HAP-1 (cell line): Measurements from ENCODE around the gene DAP.
"Not testable (repeated sequence)": the region's sequence is repeated elsewhere in the genome, so short reads cannot be mapped to it uniquely, and the experiment has no call there.

Source experiments
- DNase-seq, 2 experiments: peaks; one replicate each; pipeline ENCODE4 v3.0.0-alpha.2; 2016 to 2020; ENCODE audit warnings: low spot score in 2 of 2
- H3K27me3 ChIP-seq: fragments of 250-450 bp; sonication (Bioruptor Pico); 2 replicates; pipeline ENCODE4 v1.5.1; 2020; ENCODE audit warnings: low read depth, mild to moderate bottlenecking, moderate library complexity
- H3K36me3 ChIP-seq: fragments of 250-450 bp; sonication (Bioruptor Pico); replicated peaks from 2 replicates; pipeline ENCODE4 v1.5.1; 2020; ENCODE audit warnings: mild to moderate bottlenecking
- H3K4me1 ChIP-seq: fragments of 250-450 bp; sonication (Bioruptor Pico); 2 replicates; pipeline ENCODE4 v1.5.1; 2020; ENCODE audit warnings: mild to moderate bottlenecking
- H3K4me3 ChIP-seq: fragments of 250-450 bp; sonication (Bioruptor Pico); 2 replicates; pipeline ENCODE4 v1.5.1; 2020; ENCODE audit warnings: mild to moderate bottlenecking, moderate library complexity
- H3K9me3 ChIP-seq: fragments of 250-450 bp; sonication (Bioruptor Pico); 2 replicates; pipeline ENCODE4 v1.5.1; 2020; ENCODE audit warnings: mild to moderate bottlenecking, moderate library complexity
- in situ Hi-C: fragments of 300-500 bp; cut with MboI; formaldehyde crosslinking; loops from 3 replicates; pipeline ENCODE4 v1.14.3; 2020; ENCODE audit warnings: low sequenced_read_pairs, inconsistent platforms, mixed read lengths

Gene DAP

DNA sequence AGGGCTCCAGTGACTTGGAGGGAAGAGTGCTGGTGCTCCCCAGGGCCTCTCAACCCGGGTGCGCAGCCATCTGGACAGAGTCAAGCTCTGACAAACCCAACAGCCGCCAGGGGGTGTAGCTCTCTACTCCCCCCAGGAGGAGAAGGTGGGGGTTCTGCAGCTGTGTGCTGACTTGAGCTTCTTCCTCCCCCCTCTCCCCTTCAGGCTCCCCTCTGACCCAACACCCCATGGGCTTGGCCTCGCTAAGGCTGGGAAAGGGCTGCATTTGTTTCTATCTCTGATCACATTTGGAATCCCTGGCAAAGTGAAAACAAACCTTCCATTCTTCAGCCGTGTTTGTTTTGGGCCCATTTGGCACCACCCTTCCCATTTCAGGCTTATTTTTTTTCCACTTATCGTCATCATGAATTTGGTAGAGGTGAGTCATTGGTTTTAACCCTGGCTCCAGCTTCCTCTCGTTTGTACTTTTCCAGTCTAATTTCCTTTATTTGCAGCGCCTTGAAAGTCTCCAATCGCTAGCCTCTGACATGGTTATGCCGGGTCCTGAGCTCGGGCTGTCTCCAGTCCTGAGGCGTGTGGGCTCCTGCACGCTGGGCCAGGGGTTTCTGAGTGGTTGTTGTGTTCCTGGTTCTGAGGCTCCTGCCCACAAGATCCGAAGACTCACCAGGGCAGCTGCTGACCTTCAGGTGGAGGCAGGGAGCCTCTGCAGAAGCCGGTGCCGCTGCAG is 36.1 kb downstream of the DAP start:
- H3K4me1 ChIP-seq, result no peaks in the 10 kb centered on the region
- no peak for DNase-seq
- no peaks in the 10 kb centered on the region for H3K27me3 ChIP-seq
- in situ Hi-C loops, result no loop called here
- no peaks in the 10 kb centered on the region for H3K36me3 ChIP-seq
- H3K4me3 ChIP-seq, result no peak overlapping the region
- H3K9me3 ChIP-seq, result no peaks in the 10 kb centered on the region

DNA sequence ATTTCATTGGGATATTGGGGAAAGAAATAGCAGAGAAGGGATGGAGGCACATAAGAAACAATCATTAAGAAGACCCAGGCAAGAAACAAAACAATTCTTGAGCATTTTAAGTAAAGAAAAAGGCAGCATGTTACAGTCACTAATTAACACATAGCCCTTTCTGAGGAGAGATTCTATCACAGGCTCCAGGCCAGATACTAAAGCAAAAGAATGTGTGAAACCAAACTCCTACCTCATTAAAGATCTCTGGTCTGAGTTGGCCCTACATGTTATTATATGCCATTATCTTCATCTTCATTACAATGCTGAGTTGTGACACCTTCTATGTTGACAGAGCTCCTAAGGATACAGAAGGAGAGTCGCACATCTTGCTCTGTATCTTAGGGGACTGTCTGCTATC is 37.5 kb downstream of the DAP start:
- Histone ChIP-seq H3K36me3 (no peaks in the 10 kb centered on the region), H3K4me1 (no peaks in the 10 kb centered on the region), H3K27me3 (no peaks in the 10 kb centered on the region), H3K4me3 (no peak overlapping the region), H3K9me3 (no peaks in the 10 kb centered on the region)
- no peak for DNase-seq
- in situ Hi-C loops, result no loop called here

DNA sequence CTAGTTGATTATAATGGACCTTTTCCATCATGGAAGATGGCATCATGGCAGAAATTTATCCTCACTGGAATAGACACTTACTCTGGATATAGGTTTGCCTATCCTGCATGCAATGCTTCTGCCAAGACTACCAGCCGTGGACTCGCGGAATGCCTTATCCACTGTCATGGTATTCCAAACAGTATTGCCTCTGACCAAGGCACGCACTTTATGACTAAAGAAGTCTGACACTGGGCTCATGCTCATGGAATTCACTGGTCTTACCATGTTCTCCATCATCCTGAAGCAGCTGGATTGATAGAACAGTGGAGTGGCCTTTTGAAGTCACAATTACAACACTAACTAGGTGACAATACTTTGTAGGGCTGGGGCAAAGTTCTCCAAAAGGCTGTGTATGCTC is 40.3 kb downstream of the DAP start:
- H3K9me3 ChIP-seq, in situ Hi-C loops, H3K36me3 ChIP-seq, H3K4me3 ChIP-seq, H3K27me3 ChIP-seq, H3K4me1 ChIP-seq, DNase-seq: not testable (repeated sequence)

DNA sequence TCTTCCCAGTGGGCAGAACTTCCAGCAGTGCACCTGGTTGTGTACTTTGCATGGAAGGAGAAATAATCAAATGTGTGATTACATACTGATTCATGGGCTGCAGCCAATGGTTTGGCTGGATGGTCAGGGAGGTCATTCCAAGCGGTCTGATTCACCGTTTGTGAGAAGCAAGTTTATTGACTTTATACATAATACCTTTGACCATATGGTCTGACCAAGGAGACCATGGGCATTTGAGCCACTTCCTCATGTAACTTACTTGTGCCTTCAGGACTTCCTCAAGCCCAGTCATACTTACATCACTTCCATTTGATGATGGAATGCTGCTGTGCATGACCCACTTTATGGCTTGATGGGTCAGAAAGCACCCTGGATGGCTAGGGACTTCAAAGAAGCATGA is 41.1 kb downstream of the DAP start:
- no peak overlapping the region for H3K4me3 ChIP-seq
- H3K9me3 ChIP-seq, result no peaks in the 10 kb centered on the region

DNA sequence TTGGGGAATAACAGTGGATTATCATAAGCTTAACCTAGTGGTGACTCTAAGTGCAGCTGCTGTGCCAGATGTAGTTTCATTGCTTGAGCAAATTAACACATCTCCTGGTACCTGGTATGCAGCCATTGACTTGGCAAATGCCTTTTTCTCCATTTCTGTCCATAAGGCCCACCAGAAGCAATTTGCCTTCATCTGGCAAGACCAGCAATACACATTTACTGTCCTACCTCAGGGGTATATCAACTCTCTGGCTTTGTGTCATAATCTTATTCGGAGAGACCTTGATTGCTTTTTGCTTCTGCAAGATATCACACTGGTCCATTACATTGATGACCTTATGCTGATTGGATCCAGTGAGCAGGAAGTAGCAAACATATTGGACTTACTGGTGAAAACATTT is 42.4 kb downstream of the DAP start:
- H3K4me1 ChIP-seq, H3K36me3 ChIP-seq, in situ Hi-C loops, DNase-seq, H3K4me3 ChIP-seq, H3K9me3 ChIP-seq, H3K27me3 ChIP-seq: not testable (repeated sequence)

More for the DNA sequence above, 41.1 kb downstream of the DAP start:
- no peaks in the 10 kb centered on the region for H3K36me3 ChIP-seq
- in situ Hi-C loops, result no loop called here
- H3K27me3 ChIP-seq, result no peaks in the 10 kb centered on the region
- H3K4me1 ChIP-seq, result no peaks in the 10 kb centered on the region
- DNase-seq, result no peak

DNA sequence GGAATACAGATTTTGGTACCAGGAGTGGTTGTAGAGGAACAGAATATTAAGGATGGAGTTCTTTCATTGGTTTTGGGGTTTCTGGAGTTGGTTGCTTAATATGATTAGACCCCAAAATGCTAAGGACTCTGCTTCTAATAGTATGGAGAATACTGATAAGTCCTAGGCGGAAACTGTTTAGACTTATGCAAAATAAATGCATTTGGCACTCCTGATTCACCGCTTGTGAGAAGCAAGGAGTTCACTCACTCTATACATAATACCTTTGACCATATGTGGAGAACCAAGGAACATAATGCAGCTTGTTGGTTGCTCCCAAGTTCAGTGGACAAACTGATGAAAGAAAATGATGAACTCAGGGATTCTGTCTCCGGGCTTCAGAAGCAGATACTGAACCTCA is 44.2 kb downstream of the DAP start:
- H3K4me3 ChIP-seq, H3K9me3 ChIP-seq, H3K4me1 ChIP-seq, H3K27me3 ChIP-seq, in situ Hi-C loops, H3K36me3 ChIP-seq, DNase-seq: not testable (repeated sequence)

DNA sequence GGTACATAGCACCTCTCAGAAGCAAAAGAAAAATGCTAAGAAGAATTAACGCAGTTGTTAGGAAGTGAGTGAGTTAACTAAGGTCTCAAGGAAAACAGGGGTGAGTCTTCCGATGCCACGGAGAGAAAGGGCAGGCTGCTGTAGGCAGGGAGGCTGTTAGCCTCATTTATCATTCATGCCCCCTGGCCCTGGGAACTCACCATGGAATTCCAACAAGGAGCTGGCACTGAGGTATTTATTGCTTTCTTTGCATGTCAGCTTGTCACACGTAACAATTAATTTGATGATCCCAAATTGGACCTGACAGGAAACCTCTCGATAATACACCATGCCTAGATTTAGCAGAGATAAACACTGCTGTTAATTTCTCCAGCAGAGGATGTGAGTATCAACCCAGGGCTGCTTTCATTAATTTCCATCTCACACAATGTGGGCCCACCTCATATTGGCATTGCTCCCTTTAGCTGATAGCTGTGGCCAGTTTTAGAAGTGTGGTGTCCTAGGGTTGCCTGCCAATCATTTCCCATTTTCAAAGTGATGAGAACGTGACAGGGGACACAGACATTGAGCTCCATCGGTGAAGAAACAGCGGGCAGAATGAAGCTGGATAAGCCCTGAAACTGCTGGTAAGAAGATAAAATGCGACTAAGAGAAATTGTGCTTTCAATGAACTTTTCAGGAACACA is 45.3 kb downstream of the DAP start:
- H3K4me3 ChIP-seq, result no peak overlapping the region
- H3K36me3 ChIP-seq, result no peaks in the 10 kb centered on the region
- no peak for DNase-seq
- in situ Hi-C loops, result no loop called here
- no peaks in the 10 kb centered on the region for H3K4me1 ChIP-seq
- H3K27me3 ChIP-seq, result no peaks in the 10 kb centered on the region
- H3K9me3 ChIP-seq, result no peaks in the 10 kb centered on the region

DNA sequence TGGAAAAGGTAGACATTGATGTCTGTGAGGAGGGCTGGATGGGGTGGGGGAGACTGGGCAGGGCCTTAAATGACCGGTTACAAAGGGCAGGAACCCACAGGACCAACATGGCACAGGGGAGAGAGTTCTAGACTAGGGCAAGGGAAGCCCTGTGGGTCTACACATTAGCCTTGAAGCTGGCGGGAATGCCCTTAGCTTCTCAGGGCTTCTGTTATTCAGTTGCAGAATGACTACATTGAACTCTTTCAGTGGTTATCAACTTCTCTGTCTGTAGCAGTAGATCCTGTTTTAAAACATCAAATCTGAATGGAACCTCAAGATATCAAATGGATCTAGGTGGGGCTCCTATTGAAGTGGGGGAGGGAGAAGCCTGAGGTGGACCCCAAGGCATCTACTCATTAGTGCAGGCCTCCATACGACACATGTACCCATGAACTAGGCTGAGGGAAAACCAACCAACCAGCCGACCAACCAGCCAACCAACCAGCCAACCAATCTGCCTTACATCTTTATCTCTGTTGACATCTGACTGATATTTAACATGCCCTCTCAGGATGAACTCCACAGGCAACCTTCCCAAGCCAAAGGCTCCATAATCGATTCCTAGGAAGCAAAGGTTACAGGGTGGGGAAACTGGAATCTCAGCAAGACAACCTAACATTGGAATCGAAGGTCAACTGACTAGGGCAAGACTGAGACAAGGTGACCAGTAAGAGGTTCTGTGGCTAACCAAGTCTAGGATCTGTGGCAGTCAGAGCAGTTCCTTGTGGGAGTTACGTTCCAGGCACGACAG is 48.3 kb downstream of the DAP start:
- Histone ChIP-seq H3K9me3 (no peaks in the 10 kb centered on the region), H3K27me3 (no peaks in the 10 kb centered on the region), H3K36me3 (no peaks in the 10 kb centered on the region), H3K4me3 (no peak overlapping the region), H3K4me1 (no peaks in the 10 kb centered on the region)
- in situ Hi-C loops, result no loop called here
- no peak for DNase-seq

DNA sequence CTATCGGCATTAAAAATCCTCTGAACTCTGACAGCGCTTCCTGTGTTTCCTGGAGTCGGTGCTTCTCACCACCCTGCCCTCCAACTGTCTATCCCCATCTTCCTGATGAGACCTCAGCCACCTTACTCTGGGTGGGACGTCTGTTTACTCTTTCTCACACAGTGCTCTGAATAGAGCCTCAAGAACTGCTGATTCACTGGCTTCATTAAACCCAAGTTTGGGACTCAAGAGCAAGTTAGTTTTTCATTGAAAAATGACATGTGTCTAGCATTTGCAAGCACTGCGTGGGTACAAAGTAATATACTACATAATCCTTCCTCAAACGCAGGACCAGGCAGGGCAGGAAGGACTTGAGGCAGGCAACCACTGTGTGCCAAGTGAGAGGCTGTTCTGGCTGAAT is 49.5 kb downstream of the DAP start:
- in situ Hi-C loops, result no loop called here
- no peaks in the 10 kb centered on the region for H3K9me3 ChIP-seq

DNA sequence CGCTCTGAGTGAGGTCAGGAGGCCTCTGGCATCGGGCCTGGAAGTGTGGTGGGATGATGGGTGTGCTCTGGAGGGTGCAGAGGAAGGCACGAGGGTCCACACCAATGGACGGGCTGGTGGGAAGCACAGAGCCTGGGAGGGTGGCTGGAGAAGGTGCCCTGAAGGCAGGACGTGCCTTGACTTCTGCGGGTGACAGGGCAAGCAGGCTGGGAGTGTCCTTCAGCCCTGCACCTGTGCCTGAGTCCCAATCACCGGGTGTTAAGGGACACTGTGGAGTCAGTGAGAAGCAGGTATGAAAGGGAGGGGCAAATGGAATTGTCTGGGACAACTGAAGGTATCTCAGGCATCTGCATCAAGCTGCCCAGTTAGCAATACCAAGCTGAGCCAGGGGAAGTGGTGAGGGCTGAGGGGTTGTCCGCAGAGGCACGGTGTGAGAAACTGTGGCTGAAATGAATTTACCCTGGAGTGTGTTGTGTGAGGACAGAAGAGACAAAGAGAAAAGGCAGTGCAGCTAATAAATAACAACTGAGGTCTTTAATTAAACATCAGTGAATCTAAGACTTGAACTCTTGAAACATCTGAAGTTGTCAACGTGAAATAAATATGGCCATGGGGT is 50.4 kb downstream of the DAP start:
- H3K36me3 ChIP-seq, result no peaks in the 10 kb centered on the region
- no peak overlapping the region for H3K4me3 ChIP-seq
- H3K9me3 ChIP-seq, result no peaks in the 10 kb centered on the region
- H3K4me1 ChIP-seq, result no peaks in the 10 kb centered on the region
- in situ Hi-C loops, result no loop called here
- no peak for DNase-seq
- no peaks in the 10 kb centered on the region for H3K27me3 ChIP-seq

More for the DNA sequence above, 49.5 kb downstream of the DAP start:
- Histone ChIP-seq H3K27me3 (no peaks in the 10 kb centered on the region), H3K4me3 (no peak overlapping the region), H3K4me1 (no peaks in the 10 kb centered on the region), H3K36me3 (no peaks in the 10 kb centered on the region)
- DNase-seq, result no peak

DNA sequence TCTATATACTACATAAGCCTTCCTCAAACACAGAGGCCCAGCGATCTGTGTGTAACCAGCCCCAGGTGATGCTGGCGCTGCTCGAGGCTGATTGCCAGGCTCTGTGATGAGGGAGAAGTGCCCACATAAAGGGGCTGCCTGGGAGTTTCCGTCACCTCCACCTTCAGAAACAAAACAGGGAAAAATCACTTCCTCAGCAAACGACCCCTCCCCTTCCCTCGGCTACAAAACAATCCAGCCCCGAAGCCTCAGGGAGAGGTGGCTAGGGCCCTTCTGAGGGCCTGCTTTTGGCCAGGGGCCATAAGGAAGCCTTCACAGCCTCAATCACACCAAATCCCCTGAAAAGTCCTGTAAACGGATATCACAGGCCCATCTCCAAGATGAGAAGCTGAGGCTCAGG is 51.1 kb downstream of the DAP start:
- no peaks in the 10 kb centered on the region for H3K4me1 ChIP-seq
- H3K36me3 ChIP-seq, result no peaks in the 10 kb centered on the region
- H3K9me3 ChIP-seq, result no peaks in the 10 kb centered on the region
- no peak for DNase-seq
- in situ Hi-C loops, result no loop called here
- H3K27me3 ChIP-seq, result no peaks in the 10 kb centered on the region
- H3K4me3 ChIP-seq, result no peak overlapping the region

DNA sequence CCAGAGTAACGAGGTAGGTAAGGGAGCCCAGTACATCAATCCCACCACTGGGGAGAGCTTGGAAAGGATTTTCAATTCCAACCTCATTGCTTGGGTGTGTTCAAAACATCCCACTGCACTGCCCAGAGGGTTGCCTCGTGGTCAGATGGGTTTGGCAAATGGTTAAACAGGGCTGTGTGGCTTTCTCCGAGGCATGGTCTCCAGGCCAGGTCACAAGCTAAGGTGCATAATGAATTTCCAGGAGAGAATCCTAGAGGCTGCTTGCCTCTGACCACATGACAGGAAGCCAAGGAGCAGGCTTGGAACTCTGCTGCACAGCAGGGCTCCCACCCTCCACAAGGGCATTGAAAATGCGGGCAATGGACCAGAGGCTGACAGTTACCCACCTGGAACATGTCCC is 51.6 kb downstream of the DAP start:
- Histone ChIP-seq H3K27me3 (no peaks in the 10 kb centered on the region), H3K36me3 (no peaks in the 10 kb centered on the region), H3K4me3 (no peak overlapping the region), H3K9me3 (no peaks in the 10 kb centered on the region), H3K4me1 (no peaks in the 10 kb centered on the region)
- in situ Hi-C loops, result no loop called here
- DNase-seq, result no peak

DNA sequence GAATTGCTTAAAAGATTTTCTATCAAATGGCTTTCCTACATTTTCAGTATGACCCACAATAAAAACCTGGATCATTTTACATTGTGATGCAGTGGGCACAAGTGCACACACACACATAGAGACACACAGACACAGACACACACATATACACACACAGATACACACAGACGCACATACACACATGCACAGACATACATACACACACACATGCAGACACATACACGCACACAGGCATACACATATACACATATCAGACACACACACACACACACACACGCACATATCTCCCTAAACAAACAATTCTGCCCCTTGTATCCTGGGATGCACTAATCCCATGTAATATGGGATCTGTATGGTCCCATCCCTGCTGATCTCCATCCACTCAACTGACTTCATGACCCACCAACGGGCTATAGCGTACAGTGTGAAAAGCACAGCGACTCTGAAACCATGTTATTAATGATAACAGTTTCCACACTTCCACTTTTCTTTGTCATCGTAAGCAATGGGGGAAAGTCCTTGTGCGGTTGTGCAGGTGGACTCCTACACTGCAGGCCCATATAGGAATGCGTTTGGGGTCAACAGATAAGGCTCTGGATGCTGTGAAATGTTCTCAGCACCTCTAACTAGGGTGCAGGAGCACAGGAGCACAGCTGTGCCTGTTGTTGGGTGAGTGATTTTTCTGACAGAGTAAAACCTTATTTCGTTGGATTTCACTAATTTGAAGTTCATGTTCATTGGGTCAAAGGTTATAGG is 52.7 kb downstream of the DAP start:
- H3K4me1 ChIP-seq, result no peaks in the 10 kb centered on the region
- H3K36me3 ChIP-seq, result no peaks in the 10 kb centered on the region
- H3K27me3 ChIP-seq, result no peaks in the 10 kb centered on the region
- in situ Hi-C loops, result no loop called here
- no peak overlapping the region for H3K4me3 ChIP-seq
- DNase-seq, result no peak
- H3K9me3 ChIP-seq, result no peaks in the 10 kb centered on the region
